OCI-LY7 (cell line): Measurements from ENCODE around the gene LZTS3. TPM values are rescaled to one million over a fixed set of nuclear protein-coding genes. Genes with fewer than 3 reads are reported as not detected.
"Not testable (repeated sequence)": the region's sequence is repeated elsewhere in the genome, so short reads cannot be mapped to it uniquely, and the experiment has no call there.

Source experiments
- BruUV-seq: library from RNA; stranded (reverse); fragments of 400-500 nt; replicated peaks from 2 replicates; lab custom pipeline; 2021; lab: Mats Ljungman, UMichigan
- CTCF ChIA-PET: fragments of 300-600 bp; sonication (Branson Sonifier 250); formaldehyde crosslinking; loops from one replicate; lab custom pipeline; 2022; ENCODE audit warnings: antibody characterized with exemption; ENCODE audit not compliant: unreplicated experiment; lab: Charles Lee
- POLR2A ChIA-PET: fragments of 300-600 bp; sonication (Branson Sonifier 250); formaldehyde crosslinking; loops from one replicate; lab custom pipeline; 2022; ENCODE audit warnings: antibody characterized with exemption; lab: Charles Lee
- DNase-seq: peaks from one replicate; pipeline ENCODE4 v3.0.0-alpha.2; 2015; ENCODE audit warnings: low spot score
- H2AFZ ChIP-seq: fragments of 200-600 bp; sonication (generic), shearing (Covaris generic); 2 replicates; pipeline ENCODE4 v1.6.1; 2014; ENCODE audit warnings: mild to moderate bottlenecking, antibody characterized with exemption, low read length, moderate library complexity
- H3K27ac ChIP-seq: fragments of 200-600 bp; sonication (generic); 2 replicates; pipeline ENCODE4 v1.5.1; 2014; ENCODE audit warnings: mixed run types, low read depth, mild to moderate bottlenecking, moderate library complexity, low read length, inconsistent platforms; ENCODE audit not compliant: poor library complexity, severe bottlenecking
- H3K36me3 ChIP-seq: fragments of 200-600 bp; sonication (generic); 2 replicates; pipeline ENCODE4 v1.6.1; 2014; ENCODE audit warnings: mild to moderate bottlenecking, antibody characterized with exemption, low read length, moderate library complexity, mixed read lengths; ENCODE audit not compliant: insufficient read depth
- H3K4me1 ChIP-seq: fragments of 200-600 bp; sonication (generic); 2 replicates; pipeline ENCODE4 v1.5.1; 2014; ENCODE audit warnings: mild to moderate bottlenecking, low read length; ENCODE audit not compliant: insufficient read depth, poor library complexity, severe bottlenecking
- H3K4me2 ChIP-seq: fragments of 200-600 bp; sonication (generic); 2 replicates; pipeline ENCODE4 v1.6.1; 2014; ENCODE audit warnings: mild to moderate bottlenecking, low read length
- H3K4me3 ChIP-seq: fragments of 200-600 bp; sonication (generic); 2 replicates; pipeline ENCODE4 v1.5.1; 2014; ENCODE audit warnings: mild to moderate bottlenecking, low read depth, low read length; ENCODE audit not compliant: poor library complexity, severe bottlenecking
- H3K79me2 ChIP-seq: fragments of 200-600 bp; sonication (generic); 2 replicates; pipeline ENCODE4 v1.6.1; 2016; ENCODE audit warnings: low read depth, mild to moderate bottlenecking, low read length, moderate library complexity, mixed read lengths; ENCODE audit not compliant: insufficient read depth
- H3K9me2 ChIP-seq: fragments of 200-600 bp; sonication (generic); 2 replicates; pipeline ENCODE4 v1.6.1; 2016; ENCODE audit warnings: mild to moderate bottlenecking, low read length, mixed read lengths; ENCODE audit not compliant: insufficient read depth
- H3K9me3 ChIP-seq: fragments of 200-600 bp; sonication (generic); 2 replicates; pipeline ENCODE4 v1.6.1; 2014; ENCODE audit warnings: mild to moderate bottlenecking, mixed run types, low read length, mixed read lengths
- H4K20me1 ChIP-seq: fragments of 200-600 bp; sonication (generic); 2 replicates; pipeline ENCODE4 v1.6.1; 2014; ENCODE audit warnings: mild to moderate bottlenecking, antibody characterized with exemption, low read length, moderate library complexity, mixed read lengths; ENCODE audit not compliant: insufficient read depth
- CTCF ChIP-seq: fragments of 200-600 bp; sonication (generic); conservative IDR thresholded peaks from 2 replicates; pipeline ENCODE4 v1.5.1; 2014; ENCODE audit warnings: mild to moderate bottlenecking, antibody characterized with exemption, low read length, moderate library complexity, mixed read lengths
- EZH2phosphoT487 ChIP-seq: fragments of 200-600 bp; sonication (generic); IDR thresholded peaks from 2 replicates; pipeline ENCODE4 v1.6.1; 2018; ENCODE audit warnings: low read depth, borderline replicate concordance, mild to moderate bottlenecking, mixed run types, antibody characterized with exemption, low read length, moderate library complexity, mixed read lengths
- intact Hi-C: fragments of 100-400 bp; cut with micrococcal nuclease; formaldehyde crosslinking; loops from one replicate; pipeline ENCODE4 v1.10.0; 2022; ENCODE audit not compliant: unreplicated experiment
- total RNA-seq, 2 experiments: library from RNA; depleted of rRNA in 1 of 2; stranded (reverse); fragments of >200 nt in 1 of 2; shearing (Covaris generic) in 1 of 2; gene quantifications; 2 replicates each; pipeline ENCODE4 v1.2.3, GENCODE V29; 2014 to 2022

Gene LZTS3
- total RNA-seq, 2 experiments from 2014 or later = 4.7 to 5.0 TPM

GRCh38 chr20:3218307-3218988 is 45.1 kb upstream of the LZTS3 start:
- Histone ChIP-seq H3K79me2 (no peaks in the 10 kb centered on the region), H3K9me2 (no peaks in the 10 kb centered on the region), H3K27ac (no peak overlapping the region), H4K20me1 (no peaks in the 10 kb centered on the region), H2AFZ (no peak overlapping the region), H3K4me1 (peaks cover 15% of the 10 kb centered on the region), H3K4me2 (no peak overlapping the region), H3K4me3 (no peak overlapping the region), H3K9me3 (no peaks in the 10 kb centered on the region), H3K36me3 (peaks cover 72% of the 10 kb centered on the region)
- POLR2A ChIA-PET = interaction anchor here (0.6 to 0.9 kb wide), 4 partner anchors 8 to 1158 kb away, joined by 3 to 5 read pairs (median 4); no protein-coding TSS in a partner anchor
- peak; percentile 43 for DNase-seq
- TF ChIP-seq EZH2phosphoT487 (no peak), CTCF (peak; percentile 78)
- CTCF ChIA-PET = no interaction called here
- no TSS peak for BruUV-seq
- intact Hi-C loops = loop anchor here (2.0 kb wide), 1 partner anchor 98 kb away; no protein-coding TSS in a partner anchor

DNA sequence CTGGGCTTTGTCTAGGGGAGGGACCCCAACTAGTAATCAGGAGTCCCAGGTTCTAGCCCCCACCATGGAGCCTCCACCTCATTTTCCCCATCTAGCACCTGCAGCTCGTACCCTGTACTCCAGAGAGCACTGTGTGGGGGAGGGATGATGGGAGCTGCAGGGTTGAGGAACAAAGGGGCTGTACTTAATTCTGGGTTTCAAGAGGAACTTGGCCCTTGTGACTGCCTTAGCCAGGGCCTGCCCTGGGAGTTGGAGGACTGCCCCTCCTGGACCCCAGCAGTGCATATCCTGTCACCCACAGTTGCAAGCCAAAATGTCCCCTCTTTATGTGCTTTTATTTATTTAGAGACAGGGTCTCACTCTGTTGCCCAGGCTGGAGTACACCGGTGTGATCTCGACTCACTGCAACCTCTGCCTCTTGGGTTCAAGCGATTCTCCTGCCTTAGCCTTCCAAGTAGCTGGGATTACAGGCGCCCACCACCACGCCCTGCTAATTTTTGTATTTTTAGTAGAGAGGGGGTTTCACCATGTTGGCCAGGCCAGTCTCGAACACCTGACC is 42.1 kb upstream of the LZTS3 start:
- peaks cover 12% of the 10 kb centered on the region for H3K79me2 ChIP-seq
- CTCF ChIA-PET, H3K4me2 ChIP-seq, DNase-seq, H4K20me1 ChIP-seq, intact Hi-C loops, H3K9me2 ChIP-seq, H3K4me3 ChIP-seq, BruUV-seq, H3K4me1 ChIP-seq, H3K9me3 ChIP-seq, H2AFZ ChIP-seq, H3K27ac ChIP-seq: not testable (repeated sequence)
- peaks cover 62% of the 10 kb centered on the region for H3K36me3 ChIP-seq
- POLR2A ChIA-PET = interaction anchor here (0.6 kb wide), 1 partner anchor 512 kb away, joined by 5 read pairs; no protein-coding TSS in a partner anchor

DNA sequence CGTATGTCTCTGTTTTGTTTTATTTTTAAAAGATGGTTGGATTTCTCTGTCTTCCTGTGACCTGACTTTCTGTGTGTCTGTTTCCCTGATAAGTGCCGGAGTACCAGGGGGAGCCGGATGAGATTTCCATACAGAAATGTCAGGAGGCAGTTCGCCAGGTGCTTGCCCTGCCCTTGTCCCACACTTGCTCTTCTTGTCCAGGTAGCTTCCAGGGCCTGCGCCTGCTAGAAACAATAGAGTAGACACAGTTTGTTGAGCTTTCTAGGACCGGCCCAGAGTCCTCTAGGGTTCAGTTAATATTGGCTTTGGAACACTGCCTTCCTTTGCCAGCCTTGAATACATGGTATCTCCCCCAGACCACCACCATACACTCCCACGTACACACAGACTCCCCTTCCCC is 39.9 kb upstream of the LZTS3 start:
- Histone ChIP-seq H3K4me1 (peaks cover 9% of the 10 kb centered on the region), H2AFZ (no peak overlapping the region), H4K20me1 (no peaks in the 10 kb centered on the region), H3K4me2 (no peak overlapping the region), H3K4me3 (no peak overlapping the region), H3K36me3 (peaks cover 44% of the 10 kb centered on the region), H3K9me3 (no peaks in the 10 kb centered on the region), H3K9me2 (no peaks in the 10 kb centered on the region), H3K79me2 (peaks cover 23% of the 10 kb centered on the region), H3K27ac (no peak overlapping the region)
- TF ChIP-seq EZH2phosphoT487 = no peak
- no peak for TF ChIP-seq CTCF
- ChIA-PET POLR2A (no interaction called here), CTCF (no interaction called here)
- no peak for DNase-seq
- intact Hi-C loops = no loop called here
- no TSS peak for BruUV-seq
